RWPE2 (cell line): ENCODE measurements around the gene FNBP1L.
A peak's percentile ranks its signal among the peaks of the same experiment; 100 is the strongest.

Source experiments
- ATAC-seq: fragments of 200-7000 bp; cut with Tn5 transposase; 3 replicates; pipeline ENCODE4 v1.9.1; 2021; ENCODE audit warnings: low read depth
- DNase-seq: peaks from one replicate; pipeline ENCODE4 v3.0.0-alpha.2; 2020; ENCODE audit warnings: low spot score
- H3K27ac ChIP-seq: fragments of 450-650 bp; 2 replicates; pipeline ENCODE4 v1.5.1; 2017; ENCODE audit warnings: mild to moderate bottlenecking; ENCODE audit not compliant: poor library complexity, severe bottlenecking
- H3K27me3 ChIP-seq: fragments of 250-450 bp; sonication (Bioruptor Pico); 2 replicates; pipeline ENCODE4 v1.5.1; 2021; ENCODE audit warnings: mild to moderate bottlenecking, moderate library complexity; ENCODE audit not compliant: insufficient read depth, poor library complexity, severe bottlenecking
- H3K36me3 ChIP-seq: fragments of 250-450 bp; sonication (Bioruptor Pico); 2 replicates; pipeline ENCODE4 v1.5.1; 2020; ENCODE audit warnings: low read depth, mild to moderate bottlenecking, moderate library complexity
- H3K4me1 ChIP-seq: fragments of 250-450 bp; sonication (Bioruptor Pico); 2 replicates; pipeline ENCODE4 v1.5.1; 2021; ENCODE audit warnings: mild to moderate bottlenecking, moderate library complexity; ENCODE audit not compliant: insufficient read depth, poor library complexity, severe bottlenecking
- H3K4me3 ChIP-seq: fragments of 250-450 bp; sonication (Bioruptor Pico); 2 replicates; pipeline ENCODE4 v1.5.1; 2021; ENCODE audit warnings: mild to moderate bottlenecking, moderate library complexity; ENCODE audit not compliant: severe bottlenecking
- H3K9me3 ChIP-seq: fragments of 250-450 bp; sonication (Bioruptor Pico); 2 replicates; pipeline ENCODE4 v1.5.1; 2021; ENCODE audit warnings: mild to moderate bottlenecking, moderate library complexity; ENCODE audit not compliant: severe bottlenecking
- TF ChIP-seq, protein P1 (sequence below): fragments of 450-650 bp; IDR thresholded peaks from one replicate; pipeline ENCODE4 v1.5.1; 2017; ENCODE audit warnings: mild to moderate bottlenecking, moderate library complexity; ENCODE audit not compliant: poor library complexity, severe bottlenecking

The FNBP1L gene

DNA sequence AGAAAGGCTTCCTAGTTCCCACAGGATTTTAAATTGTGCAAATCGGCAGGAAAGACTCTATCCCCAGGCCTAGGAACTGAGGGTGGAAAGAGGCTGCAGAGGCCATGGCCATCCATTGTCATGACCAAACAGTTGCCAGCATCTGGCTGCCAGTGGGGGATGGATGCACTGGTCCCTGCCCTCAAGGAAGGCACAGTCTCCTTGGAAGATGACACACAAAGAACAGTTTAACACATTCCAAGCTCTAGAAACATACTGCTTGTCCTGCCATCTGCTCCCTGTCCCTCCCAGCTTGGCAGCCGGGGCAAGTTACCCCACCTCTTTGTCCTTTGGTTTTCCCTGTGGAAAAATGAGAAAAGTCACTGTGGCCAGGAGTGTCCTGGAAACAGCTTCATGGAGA is 150.5 kb downstream of the FNBP1L start:
- Histone ChIP-seq H3K4me3 (no peak overlapping the region), H3K36me3 (peaks cover 38% of the 10 kb centered on the region), H3K4me1 (peaks cover 84% of the 10 kb centered on the region), H3K9me3 (no peaks in the 10 kb centered on the region), H3K27ac (peak overlapping the region; percentile 76), H3K27me3 (no peaks in the 10 kb centered on the region)
- TF ChIP-seq, protein P1, sequence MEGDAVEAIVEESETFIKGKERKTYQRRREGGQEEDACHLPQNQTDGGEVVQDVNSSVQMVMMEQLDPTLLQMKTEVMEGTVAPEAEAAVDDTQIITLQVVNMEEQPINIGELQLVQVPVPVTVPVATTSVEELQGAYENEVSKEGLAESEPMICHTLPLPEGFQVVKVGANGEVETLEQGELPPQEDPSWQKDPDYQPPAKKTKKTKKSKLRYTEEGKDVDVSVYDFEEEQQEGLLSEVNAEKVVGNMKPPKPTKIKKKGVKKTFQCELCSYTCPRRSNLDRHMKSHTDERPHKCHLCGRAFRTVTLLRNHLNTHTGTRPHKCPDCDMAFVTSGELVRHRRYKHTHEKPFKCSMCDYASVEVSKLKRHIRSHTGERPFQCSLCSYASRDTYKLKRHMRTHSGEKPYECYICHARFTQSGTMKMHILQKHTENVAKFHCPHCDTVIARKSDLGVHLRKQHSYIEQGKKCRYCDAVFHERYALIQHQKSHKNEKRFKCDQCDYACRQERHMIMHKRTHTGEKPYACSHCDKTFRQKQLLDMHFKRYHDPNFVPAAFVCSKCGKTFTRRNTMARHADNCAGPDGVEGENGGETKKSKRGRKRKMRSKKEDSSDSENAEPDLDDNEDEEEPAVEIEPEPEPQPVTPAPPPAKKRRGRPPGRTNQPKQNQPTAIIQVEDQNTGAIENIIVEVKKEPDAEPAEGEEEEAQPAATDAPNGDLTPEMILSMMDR = no peak
- ATAC-seq (no peak), DNase-seq (no peak)

DNA sequence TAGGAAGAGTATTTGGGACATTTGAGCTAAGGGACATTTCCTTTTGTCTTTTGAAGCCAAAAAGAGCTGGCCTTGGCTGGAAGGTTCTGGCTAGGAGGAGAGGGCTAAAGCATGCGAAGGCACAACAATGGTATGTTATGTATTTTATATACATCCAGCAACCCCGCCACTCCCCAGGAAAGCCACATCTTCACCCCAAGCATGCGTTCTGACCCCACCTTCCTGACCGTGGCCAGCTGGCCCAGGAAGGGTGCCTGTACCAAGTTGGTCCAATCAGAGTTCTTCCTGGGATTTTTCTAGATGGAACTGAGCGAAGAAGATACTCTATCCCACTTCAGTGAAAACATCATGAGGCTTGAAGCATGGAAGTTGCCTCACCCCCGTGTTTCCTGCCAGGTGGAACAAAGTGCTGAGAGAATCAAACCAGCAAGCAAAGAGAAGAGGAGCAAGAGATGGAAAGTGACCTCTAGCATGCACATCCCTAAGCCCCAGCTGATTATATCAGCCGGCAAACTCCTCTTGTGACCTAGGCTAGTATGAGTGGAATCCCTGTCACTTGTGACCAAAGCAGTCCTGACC is 151.0 kb downstream of the FNBP1L start:
- Histone ChIP-seq H3K27me3 (no peaks in the 10 kb centered on the region), H3K36me3 (peaks cover 39% of the 10 kb centered on the region), H3K27ac (peak overlapping the region; percentile 76), H3K4me1 (peaks cover 79% of the 10 kb centered on the region), H3K9me3 (no peaks in the 10 kb centered on the region), H3K4me3 (no peak overlapping the region)
- ATAC-seq (no peak), DNase-seq (no peak)
- TF ChIP-seq, protein P1 = no peak

DNA sequence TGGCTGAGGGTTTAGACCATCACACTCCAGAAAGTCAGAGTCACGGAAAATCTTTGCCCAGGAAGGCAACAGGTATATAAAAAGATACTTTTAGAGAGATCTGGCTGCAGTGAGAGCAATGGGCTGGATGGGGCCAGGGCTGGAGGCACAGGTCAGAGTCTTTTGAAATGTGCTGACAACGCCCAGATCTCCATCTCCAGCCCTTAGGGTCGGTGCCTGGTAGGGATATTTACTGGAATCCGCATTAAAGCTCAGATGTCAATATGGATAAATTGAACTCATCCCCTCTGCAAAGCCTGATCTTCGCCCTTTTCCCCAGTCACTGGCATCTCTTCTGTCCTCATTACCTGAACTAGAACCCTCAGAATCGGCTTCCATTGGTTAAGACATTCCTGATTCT is 151.6 kb downstream of the FNBP1L start:
- Histone ChIP-seq H3K36me3 (peaks cover 44% of the 10 kb centered on the region), H3K27me3 (no peaks in the 10 kb centered on the region)

DNA sequence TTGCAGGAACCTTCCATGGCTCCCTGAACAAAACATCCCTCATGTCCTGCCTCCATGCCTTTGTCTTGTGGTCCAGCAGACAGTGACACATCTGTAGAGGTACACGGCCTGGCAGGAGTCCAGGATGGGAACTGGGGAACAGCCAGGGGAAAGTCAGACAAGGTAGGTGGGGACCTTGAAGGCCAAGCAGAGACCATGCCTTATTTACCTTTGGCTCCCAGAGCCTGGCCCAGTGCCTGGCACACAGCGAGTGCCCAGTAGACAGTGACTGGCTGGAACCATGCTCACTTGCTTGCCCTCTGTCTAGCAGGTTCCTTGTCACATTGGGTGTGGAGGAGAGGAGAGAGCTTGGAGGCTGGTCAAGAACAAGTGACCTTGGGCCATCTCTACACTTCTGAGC is 152.7 kb downstream of the FNBP1L start:
- TF ChIP-seq, protein P1 = no peak
- H3K27me3 ChIP-seq = no peaks in the 10 kb centered on the region
- H3K27ac ChIP-seq = peak overlapping the region; percentile 76
- DNase-seq (no peak), ATAC-seq (no peak)
- H3K9me3 ChIP-seq = no peaks in the 10 kb centered on the region
- H3K4me3 ChIP-seq = no peak overlapping the region
- H3K4me1 ChIP-seq = peaks cover 68% of the 10 kb centered on the region
- H3K36me3 ChIP-seq = peaks cover 55% of the 10 kb centered on the region

More for the DNA sequence above, 151.6 kb downstream of the FNBP1L start:
- Histone ChIP-seq H3K9me3 (no peaks in the 10 kb centered on the region), H3K4me3 (no peak overlapping the region), H3K27ac (peak overlapping the region; percentile 76), H3K4me1 (peaks cover 73% of the 10 kb centered on the region)
- no peak for DNase-seq
- no peak for ATAC-seq
- TF ChIP-seq, protein P1 = no peak

DNA sequence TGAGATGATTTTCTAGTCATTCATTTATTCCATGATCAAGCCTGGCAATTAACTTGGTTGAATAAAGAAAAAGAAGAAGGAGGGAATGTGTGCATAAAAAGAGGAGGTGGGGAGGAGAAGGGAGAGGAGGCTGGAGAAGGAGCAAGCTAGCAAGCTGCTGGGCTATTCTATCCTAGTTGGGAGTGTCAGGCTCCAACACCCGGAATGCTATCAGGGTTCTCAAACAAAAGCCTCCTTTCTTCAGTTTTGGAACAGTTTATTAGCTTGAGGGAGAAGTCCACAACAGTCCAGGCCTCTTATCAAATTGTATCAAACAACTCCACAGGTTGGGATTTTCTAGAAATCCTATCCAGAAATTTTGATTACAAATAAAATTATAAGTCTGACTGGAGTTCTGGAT is 153.8 kb downstream of the FNBP1L start:
- Histone ChIP-seq H3K9me3 (no peaks in the 10 kb centered on the region), H3K4me1 (peaks cover 68% of the 10 kb centered on the region), H3K4me3 (no peak overlapping the region), H3K36me3 (peaks cover 50% of the 10 kb centered on the region), H3K27ac (peak overlapping the region; percentile 76), H3K27me3 (no peaks in the 10 kb centered on the region)
- ATAC-seq = no peak
- DNase-seq = no peak
- TF ChIP-seq, protein P1 = no peak
